Stomach (tissue), 9 donors: ENCODE data around the gene ABR. TPM values are rescaled to one million over a fixed set of nuclear protein-coding genes. Genes with fewer than 3 reads are reported as not detected.

ENCODE experiments used
- DNase-seq, 2 donors: peaks; one replicate each; pipeline versions ENCODE4 v3.0.0 to v3.0.0-alpha.2; 2013 to 2019
- H3K27ac ChIP-seq, 5 donors: fragments of 200-600 bp in 4 of 5; sonication (generic) in 4 of 5; one replicate each; pipeline ENCODE4 v1.5.1; 2013 to 2019; ENCODE audit warnings: mild to moderate bottlenecking in 1 of 5, moderate library complexity in 1 of 5
- H3K27me3 ChIP-seq, 3 donors: fragments of 200-600 bp; sonication (generic); one replicate each; pipeline ENCODE4 v1.5.1; 2017 to 2019; ENCODE audit warnings: mixed run types in 1 of 3
- H3K36me3 ChIP-seq, 4 donors: fragments of 200-600 bp; sonication (generic); 1 replicate in 3 of 4; 2 replicates in 1 of 4; pipeline ENCODE4 v1.5.1; 2016 to 2019
- H3K4me1 ChIP-seq, 4 donors: fragments of 200-600 bp; sonication (generic); one replicate each; pipeline ENCODE4 v1.5.1; 2016 to 2019
- H3K4me3 ChIP-seq, 4 donors: fragments of 200-600 bp; sonication (generic) in 3 of 4; one replicate each; pipeline ENCODE4 v1.5.1; 2016 to 2019; ENCODE audit warnings: mild to moderate bottlenecking in 1 of 4
- H3K9me3 ChIP-seq, 4 donors: fragments of 200-600 bp; sonication (generic); one replicate each; pipeline ENCODE4 v1.5.1; 2016 to 2019
- CTCF ChIP-seq, 7 experiments: fragments of 450-650 bp in 4 of 7; fragments of 200-600 bp in 3 of 7; sonication (generic) in 3 of 7; IDR thresholded peaks; one replicate each; pipeline ENCODE4 v1.5.1; 2016 to 2019; ENCODE audit warnings: antibody characterized with exemption in 7 of 7, control low read depth in 2 of 7, mild to moderate bottlenecking in 1 of 7
- EP300 ChIP-seq: sonication (generic); formaldehyde crosslinking; IDR thresholded peaks from one replicate; pipeline ENCODE4 v1.6.1; 2017; ENCODE audit warnings: antibody characterized with exemption
- POLR2A ChIP-seq, 4 donors: fragments of 450-650 bp; IDR thresholded peaks; one replicate each; pipeline ENCODE4 v1.6.1; 2016; ENCODE audit warnings: antibody characterized with exemption in 4 of 4, control low read depth in 2 of 4, mild to moderate bottlenecking in 1 of 4, moderate library complexity in 1 of 4
- POLR2AphosphoS5 ChIP-seq, 3 donors: sonication (generic); formaldehyde crosslinking; IDR thresholded peaks; one replicate each; pipeline ENCODE4 v1.6.1; 2016; ENCODE audit warnings: antibody characterized with exemption in 3 of 3
- WGBS, 5 donors: extraction: QIAGEN DNeasy Blood & Tissue Kit in 3 of 5; methylation state at CpG; one replicate each; pipeline versions ENCODE4 v1.1.5 to v1.1.7; 2013 to 2018; 5-methylcytosine and 5-hydroxymethylcytosine counted together
- intact Hi-C: fragments of 100-400 bp; cut with DNase I; formaldehyde crosslinking; loops from one replicate; pipeline ENCODE4 v1.15.1; 2023; ENCODE audit warnings: low total_unique reads
- polyA plus RNA-seq, 3 donors: library from polyadenylated mRNA; stranded (reverse); fragments of 200-250 nt; gene quantifications; one replicate each; pipeline ENCODE4 v1.2.3, GENCODE V29; 2013
- total RNA-seq, 5 donors: library from RNA; depleted of rRNA; stranded (reverse); fragments of >200 nt; gene quantifications; one replicate each; pipeline versions ENCODE4 v1.1.0 to v1.2.3, GENCODE V29; 2014 to 2016
- donor health status: healthy with polysubstance abuse.
- donor health status: Bipolar disorder and iron deficiency.
- donor health status: healthy.

Gene ABR
- total and polyA plus RNA-seq, 8 donors: 28.3 to 1,523 (median 73.4) TPM

GRCh38 chr17:1021147-1021546, 158.6 kb downstream of the ABR start:
- TF ChIP-seq EP300 (no peak), CTCF (IDR thresholded peaks at IDR 0.05) (no peak), POLR2AphosphoS5 (IDR thresholded peaks at IDR 0.05) (no peak), POLR2A (IDR thresholded peaks at IDR 0.05) (no peak)
- Histone ChIP-seq H3K36me3 (peaks cover 0 to 34% (median 23%) of the 10 kb centered on the region in 4 donors), H3K27me3 (no peaks in the 10 kb centered on the region), H3K9me3 (no peaks in the 10 kb centered on the region), H3K27ac (peak overlapping the region in 3 of 5 donors; percentile 74 to 85 (median 82)), H3K4me3 (no peak overlapping the region), H3K4me1 (peaks cover 18 to 46% (median 37%) of the 10 kb centered on the region in 4 donors)
- DNase-seq: no peak
- intact Hi-C loops: no loop called here
- WGBS, 5 donors: 84 to 91% (median 91%) methylated on average over 15 to 17 of the region's 17 CpGs

- no peak for TF ChIP-seq EP300
- no peak for TF ChIP-seq POLR2A (IDR thresholded peaks at IDR 0.05)
- peak in 2 of 3 donors; percentile 14 to 50 for TF ChIP-seq POLR2AphosphoS5 (IDR thresholded peaks at IDR 0.05)
Measured at GRCh38 chr17:1019451-1019850, 160.3 kb downstream of the ABR start.

GRCh38 chr17:1018547-1018946, 161.2 kb downstream of the ABR start:
- 72 to 80% (median 74%) methylated on average over 9 to 11 of the region's 11 CpGs for WGBS, 5 donors
- H3K36me3 ChIP-seq: peaks cover 0 to 26% (median 11%) of the 10 kb centered on the region in 4 donors
- H3K27ac ChIP-seq: peak overlapping the region; percentile 74 to 85 (median 77)
- DNase-seq: no peak
- no peak overlapping the region for H3K4me3 ChIP-seq
- intact Hi-C loops: no loop called here
- no peaks in the 10 kb centered on the region for H3K9me3 ChIP-seq
- no peaks in the 10 kb centered on the region for H3K27me3 ChIP-seq
- peaks cover 18 to 45% (median 36%) of the 10 kb centered on the region in 4 donors for H3K4me1 ChIP-seq
- TF ChIP-seq CTCF (IDR thresholded peaks at IDR 0.05) (no peak), POLR2A (IDR thresholded peaks at IDR 0.05) (no peak), EP300 (no peak), POLR2AphosphoS5 (IDR thresholded peaks at IDR 0.05) (no peak)

More at GRCh38 chr17:1019451-1019850, 160.3 kb downstream of the ABR start:
- H3K4me1 ChIP-seq: peaks cover 18 to 46% (median 37%) of the 10 kb centered on the region in 4 donors
- H3K27me3 ChIP-seq: no peaks in the 10 kb centered on the region
- intact Hi-C loops: no loop called here
- no peaks in the 10 kb centered on the region for H3K9me3 ChIP-seq
- H3K36me3 ChIP-seq: peaks cover 0 to 32% (median 15%) of the 10 kb centered on the region in 4 donors
- peak overlapping the region; percentile 74 to 85 (median 77) for H3K27ac ChIP-seq
- H3K4me3 ChIP-seq: no peak overlapping the region
- DNase-seq: peak; percentile 72 to 82
- WGBS, 5 donors: 20 to 42% (median 31%) methylated on average over 6 to 10 of the region's 10 CpGs

GRCh38 chr17:1013729-1014090, 166.1 kb downstream of the ABR start:
- Histone ChIP-seq H3K27me3 (no peaks in the 10 kb centered on the region), H3K36me3 (peaks cover 32 to 62% (median 54%) of the 10 kb centered on the region in 4 donors), H3K4me3 (no peak overlapping the region), H3K27ac (no peak overlapping the region), H3K9me3 (no peaks in the 10 kb centered on the region), H3K4me1 (peaks cover under 1 to 18% (median 10%) of the 10 kb centered on the region in 4 donors)
- WGBS, 5 donors: 90 to 95% (median 93%) methylated on average over 9 of the region's 9 CpGs
- no peak for DNase-seq
- intact Hi-C loops: no loop called here
- TF ChIP-seq EP300 (no peak), POLR2A (IDR thresholded peaks at IDR 0.05) (no peak), POLR2AphosphoS5 (IDR thresholded peaks at IDR 0.05) (no peak), CTCF (IDR thresholded peaks at IDR 0.05) (no peak)
